ENCODE measurements around the gene EPB41L2. TPM values are rescaled to one million over a fixed set of nuclear protein-coding genes. Genes with fewer than 3 reads are reported as not detected.
"Not testable (repeated sequence)": the region's sequence is repeated elsewhere in the genome, so short reads cannot be mapped to it uniquely, and the experiment has no call there.

The EPB41L2 gene
- total RNA-seq, 1 donor from 2014 or later: 91.8 TPM

GRCh38 chr6:130965656-130966055 is 97.4 kb downstream of the EPB41L2 start:
- intact Hi-C loops (cut with micrococcal nuclease): no loop called here
- DNase-seq (no peak), ATAC-seq (no peak)

GRCh38 chr6:130964808-130965604 is 98.0 kb downstream of the EPB41L2 start:
- intact Hi-C loops (cut with micrococcal nuclease): no loop called here
- ATAC-seq (no peak), DNase-seq (no peak)

DNA sequence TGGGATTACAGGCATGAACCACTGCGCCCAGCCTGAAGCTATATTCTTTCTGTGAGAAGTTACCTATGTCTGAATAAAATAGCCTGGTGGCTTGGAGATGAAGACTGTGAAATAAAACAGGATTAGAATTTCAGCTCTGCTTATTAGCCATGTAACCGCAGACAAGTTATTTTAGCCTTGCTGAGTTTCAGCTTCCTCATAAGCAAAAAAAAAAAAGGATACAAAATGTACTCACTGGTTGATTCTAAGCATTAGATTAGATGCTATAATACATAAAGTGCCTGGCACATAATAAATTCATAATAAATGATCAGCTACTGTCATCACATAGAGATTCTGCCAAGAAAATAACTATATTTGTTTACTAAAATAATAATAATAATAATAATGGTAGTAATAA is 98.8 kb downstream of the EPB41L2 start:
- DNase-seq (no peak), ATAC-seq (no peak)
- intact Hi-C loops (cut with micrococcal nuclease): no loop called here

DNA sequence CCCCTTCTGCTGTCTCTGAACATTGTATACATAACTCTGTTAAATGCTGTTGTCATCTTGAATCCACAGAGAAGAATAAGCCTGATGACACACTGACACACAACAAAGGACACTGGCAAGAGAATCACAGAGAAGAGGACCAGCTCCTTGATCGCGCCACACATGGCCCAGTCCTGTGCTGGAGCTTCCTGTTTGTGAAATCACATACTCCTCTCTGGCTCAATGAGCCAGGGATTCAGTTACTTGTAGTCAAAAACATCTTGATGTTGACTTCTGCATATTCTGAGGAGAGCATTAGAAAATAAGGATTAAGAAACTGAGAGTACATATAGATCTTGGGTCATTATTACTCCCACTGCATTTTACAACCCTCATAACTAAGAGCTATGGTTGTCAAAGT is 100.1 kb downstream of the EPB41L2 start:
- intact Hi-C loops (cut with micrococcal nuclease): no loop called here
- ATAC-seq (no peak), DNase-seq (no peak)

DNA sequence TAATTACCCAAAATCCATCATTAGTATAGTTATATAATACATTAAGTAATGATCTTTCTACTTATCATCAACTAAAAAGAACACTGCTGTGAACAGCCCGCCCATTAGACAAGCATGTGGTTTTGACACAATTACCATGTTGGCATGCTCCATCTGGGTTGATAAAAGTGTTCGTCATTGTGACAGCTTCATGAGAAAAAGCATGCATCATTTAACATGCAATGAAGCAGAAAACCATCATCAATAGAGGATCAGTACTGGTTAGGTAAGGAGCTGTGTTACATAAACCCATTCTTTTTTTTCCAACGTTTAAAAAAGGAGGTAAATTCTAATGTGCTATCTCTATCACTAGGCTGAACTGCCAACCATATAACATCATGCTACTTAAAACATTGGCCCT is 101.9 kb downstream of the EPB41L2 start:
- DNase-seq: no peak
- no peak for ATAC-seq
- intact Hi-C loops (cut with micrococcal nuclease): no loop called here

GRCh38 chr6:130959951-130960350 is 103.1 kb downstream of the EPB41L2 start:
- ATAC-seq (no peak), DNase-seq (no peak)
- intact Hi-C loops (cut with micrococcal nuclease): no loop called here

- intact Hi-C loops (cut with micrococcal nuclease): no loop called here
- ATAC-seq: no peak
- no peak for DNase-seq
Observed at GRCh38 chr6:130958468-130958867, 104.6 kb downstream of the EPB41L2 start.

DNA sequence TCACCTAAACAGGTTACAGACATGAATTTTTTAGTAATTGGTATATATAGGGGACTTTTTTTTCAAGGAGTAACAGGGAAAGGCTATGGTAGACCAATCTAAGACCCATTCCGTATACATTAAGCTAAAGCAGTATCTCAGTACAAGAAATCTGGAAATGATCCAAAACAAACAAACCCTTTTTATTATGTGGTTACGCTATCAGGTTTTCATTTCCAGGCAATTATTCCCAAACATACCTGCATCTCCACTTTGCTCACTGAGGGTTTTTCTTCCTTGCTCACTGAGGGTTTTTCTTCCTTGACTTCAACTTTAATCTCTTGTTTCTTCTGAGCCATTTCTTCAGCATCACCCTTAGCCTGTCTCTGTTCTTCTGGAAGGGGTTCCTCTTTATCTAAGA is 107.3 kb downstream of the EPB41L2 start:
- intact Hi-C loops (cut with micrococcal nuclease): no loop called here
- ATAC-seq (no peak), DNase-seq (no peak)

DNA sequence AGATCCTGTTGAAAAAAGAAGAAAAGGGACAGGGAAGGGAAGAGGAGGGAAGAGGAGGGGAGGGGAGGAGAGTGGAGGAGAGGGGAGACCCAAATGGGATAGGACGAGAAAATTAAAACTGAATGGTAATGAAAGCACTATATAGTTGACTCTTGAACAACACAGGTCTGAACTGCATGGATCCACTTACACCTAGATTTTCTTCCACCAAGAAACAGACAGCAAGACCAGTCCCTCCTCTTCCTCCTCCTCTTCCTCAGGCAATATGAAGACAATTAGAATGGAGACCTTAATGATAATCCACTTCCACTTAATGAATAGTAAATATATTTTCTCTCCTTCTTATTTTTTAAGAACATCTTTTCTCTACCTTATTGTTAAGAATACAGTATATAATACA is 113.5 kb downstream of the EPB41L2 start:
- DNase-seq: no peak
- no peak for ATAC-seq
- intact Hi-C loops (cut with micrococcal nuclease): no loop called here

DNA sequence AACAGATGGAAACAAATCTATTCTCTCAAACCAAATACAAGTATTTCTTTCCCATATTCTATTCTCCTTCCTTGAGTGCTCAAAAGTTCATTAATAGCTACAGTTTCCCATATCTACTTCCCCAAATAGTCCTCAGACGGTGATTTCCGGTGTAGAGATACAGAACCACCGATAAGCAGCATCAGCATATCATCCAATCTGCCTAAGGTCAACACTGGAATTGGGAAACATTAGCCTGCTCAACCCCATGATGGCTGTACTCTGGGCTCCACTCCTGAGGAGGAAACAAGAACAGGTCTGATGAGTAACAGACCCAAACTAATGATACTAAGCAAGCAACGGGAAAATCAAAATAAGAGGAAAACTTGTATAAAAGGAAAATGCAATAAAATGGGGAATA is 115.6 kb downstream of the EPB41L2 start:
- DNase-seq (no peak), ATAC-seq (no peak)
- intact Hi-C loops (cut with micrococcal nuclease): no loop called here

DNA sequence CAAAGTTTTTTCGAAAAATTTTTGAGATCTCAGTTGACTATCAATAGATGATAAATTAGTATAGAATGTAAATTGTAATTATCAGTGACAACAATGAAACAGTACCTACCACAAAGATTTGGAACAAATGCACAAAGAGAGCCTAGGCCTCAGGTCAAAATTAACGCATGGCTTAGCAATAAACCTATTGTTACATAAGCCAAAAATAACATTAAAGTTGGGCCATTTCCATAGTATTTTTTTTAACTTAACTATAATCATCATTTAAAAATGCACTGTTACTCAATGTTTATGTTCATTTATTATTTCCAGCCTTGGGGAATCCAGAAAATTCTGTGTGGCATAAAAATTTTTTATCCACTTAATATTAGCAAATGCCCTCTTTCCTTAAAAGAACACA is 117.0 kb downstream of the EPB41L2 start:
- intact Hi-C loops (cut with micrococcal nuclease): no loop called here
- DNase-seq: no peak
- ATAC-seq: no peak

GRCh38 chr6:130945401-130945919 is 117.6 kb downstream of the EPB41L2 start:
- intact Hi-C loops (cut with micrococcal nuclease): no loop called here
- DNase-seq (no peak), ATAC-seq (no peak)

GRCh38 chr6:130944486-130944885 is 118.6 kb downstream of the EPB41L2 start:
- ATAC-seq: peak; percentile 64
- intact Hi-C loops (cut with micrococcal nuclease): no loop called here
- DNase-seq: no peak

DNA sequence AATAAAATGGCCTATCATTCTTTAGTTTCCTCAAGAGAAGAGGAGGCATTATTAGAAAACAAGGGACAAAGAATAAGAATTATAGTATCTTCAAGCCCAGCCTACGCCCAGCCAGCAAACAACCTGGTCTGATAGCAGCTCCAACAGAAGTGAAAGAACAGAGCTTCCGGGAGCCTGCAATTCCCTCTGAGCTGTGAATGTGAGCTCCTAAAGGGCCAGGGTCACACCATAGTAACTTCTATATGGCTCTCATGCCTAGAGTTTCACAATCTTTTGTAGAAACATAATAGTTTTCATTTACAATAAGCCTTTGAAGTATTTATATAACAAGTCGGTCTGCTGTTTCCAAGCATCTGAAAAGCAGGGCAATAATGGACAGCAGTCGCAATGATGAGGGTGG is 119.3 kb downstream of the EPB41L2 start:
- no peak for ATAC-seq
- intact Hi-C loops (cut with micrococcal nuclease): no loop called here
- DNase-seq: no peak

DNA sequence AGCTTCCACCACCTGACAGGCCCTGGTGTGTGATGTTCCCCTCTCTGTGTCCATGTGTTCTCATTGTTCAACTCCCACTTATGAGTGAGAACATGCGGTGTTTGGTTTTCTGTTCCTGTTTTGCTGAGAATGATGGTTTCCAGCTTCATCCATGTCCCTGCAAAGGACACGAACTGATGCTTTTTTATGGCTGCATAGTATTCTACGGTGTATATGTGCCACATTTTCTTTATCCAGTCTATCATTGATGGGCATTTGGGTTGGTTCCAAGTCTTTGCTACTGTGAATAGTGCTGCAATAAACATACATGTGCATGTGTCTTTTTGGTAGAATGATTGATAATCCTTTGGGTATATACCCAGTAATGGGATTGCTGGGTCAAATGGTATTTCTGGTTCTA is 120.3 kb downstream of the EPB41L2 start:
- ATAC-seq; intact Hi-C loops (cut with micrococcal nuclease); DNase-seq: not testable (repeated sequence)

GRCh38 chr6:130937942-130938604 is 125.0 kb downstream of the EPB41L2 start:
- intact Hi-C loops (cut with micrococcal nuclease): no loop called here
- ATAC-seq: no peak
- no peak for DNase-seq

DNA sequence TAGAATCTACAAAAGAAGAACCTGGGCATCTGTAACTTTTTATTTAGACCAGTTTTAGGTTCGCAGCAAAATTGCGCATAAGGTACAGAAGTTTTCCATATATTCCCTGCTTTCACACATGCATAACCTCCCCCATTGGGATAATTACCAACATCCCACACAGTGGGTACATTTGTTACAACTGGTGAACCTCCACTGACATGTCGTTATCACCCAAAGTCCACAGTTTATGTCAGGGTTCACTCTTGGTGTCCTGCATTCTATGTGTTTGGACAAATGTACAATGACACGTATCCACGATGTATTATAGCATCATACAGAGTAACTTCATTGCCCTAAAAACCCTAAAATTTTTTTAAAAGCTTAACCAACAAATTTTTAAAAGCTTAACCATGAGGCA is 126.1 kb downstream of the EPB41L2 start:
- ATAC-seq (no peak), DNase-seq (no peak)
- intact Hi-C loops (cut with micrococcal nuclease): no loop called here

DNA sequence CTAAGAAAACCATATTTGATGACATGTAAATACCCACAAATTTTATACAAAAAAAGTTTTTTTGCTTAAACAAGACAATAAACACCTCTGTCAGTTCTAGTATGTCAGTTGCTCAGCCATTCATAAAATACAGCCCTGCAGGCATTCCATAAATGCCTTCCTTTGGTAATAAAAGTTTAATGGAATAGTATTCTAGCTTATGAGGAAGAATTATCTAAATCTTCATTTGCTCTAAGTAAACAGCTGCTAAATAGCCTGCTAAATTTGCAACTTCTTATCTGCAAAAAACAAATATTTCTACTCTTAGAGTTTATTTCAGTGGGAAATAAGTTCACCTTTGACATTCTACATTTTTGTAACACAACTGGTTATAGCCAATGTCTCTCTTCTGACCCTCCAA is 127.1 kb downstream of the EPB41L2 start:
- ATAC-seq (no peak), DNase-seq (no peak)
- intact Hi-C loops (cut with micrococcal nuclease): no loop called here

- intact Hi-C loops (cut with micrococcal nuclease): no loop called here
- DNase-seq: no peak
- ATAC-seq: peak; percentile 64
Observed at GRCh38 chr6:130934848-130935585, 128.0 kb downstream of the EPB41L2 start.

- intact Hi-C loops (cut with micrococcal nuclease): no loop called here
- ATAC-seq (peak; percentile 71), DNase-seq (no peak)
Observed at GRCh38 chr6:130933712-130934200, 129.3 kb downstream of the EPB41L2 start.
